ENCODE results near the gene WDR1. TPM values are rescaled to one million over a fixed set of nuclear protein-coding genes. Genes with fewer than 3 reads are reported as not detected.

The WDR1 gene
- total and polyA plus RNA-seq, 2 of the 13 experiments (the other 11 are each of a cell fraction or from before 2014, with no cell fraction given): 106 to 198 TPM

DNA sequence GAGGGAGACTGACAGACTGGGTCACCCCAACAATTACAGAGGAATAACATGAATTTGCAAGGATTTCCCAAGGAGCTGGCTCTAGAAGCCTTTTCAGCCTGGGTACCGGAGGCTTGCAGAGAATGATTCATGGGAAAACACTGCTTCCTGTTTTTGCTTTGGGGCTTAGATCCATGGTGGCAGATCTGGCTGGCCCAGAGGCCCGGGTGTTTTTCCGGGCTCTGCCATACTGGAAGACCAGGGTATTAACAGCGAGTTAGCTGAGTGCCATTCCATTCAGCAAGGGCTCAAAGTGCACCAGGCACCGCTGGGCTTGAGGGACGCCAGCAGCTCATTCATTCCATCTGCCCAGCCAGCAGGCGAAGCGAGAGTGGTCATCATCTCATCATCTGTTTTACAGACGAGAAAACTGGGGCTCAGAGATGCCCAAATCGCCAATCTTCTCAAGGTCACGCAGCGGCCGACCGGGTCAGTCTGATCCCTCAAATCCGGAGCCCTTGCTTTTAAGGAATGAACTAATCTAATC is 1.3 kb downstream of the WDR1 start (continued):
- TF ChIP-seq SATB2 (CRISPR knock-in tag; IDR thresholded peaks at IDR 0.05): no peak
- no peak for TF ChIP-seq PHF5A (CRISPR knock-in tag; IDR thresholded peaks at IDR 0.05; ENCODE audit: low read depth, unreplicated experiment)
- TF ChIP-seq, protein P1, sequence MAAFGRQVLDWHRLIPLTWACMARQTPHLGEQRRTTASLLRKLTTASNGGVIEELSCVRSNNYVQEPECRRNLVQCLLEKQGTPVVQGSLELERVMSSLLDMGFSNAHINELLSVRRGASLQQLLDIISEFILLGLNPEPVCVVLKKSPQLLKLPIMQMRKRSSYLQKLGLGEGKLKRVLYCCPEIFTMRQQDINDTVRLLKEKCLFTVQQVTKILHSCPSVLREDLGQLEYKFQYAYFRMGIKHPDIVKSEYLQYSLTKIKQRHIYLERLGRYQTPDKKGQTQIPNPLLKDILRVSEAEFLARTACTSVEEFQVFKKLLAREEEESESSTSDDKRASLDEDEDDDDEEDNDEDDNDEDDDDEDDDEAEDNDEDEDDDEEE (CRISPR knock-in tag; IDR thresholded peaks at IDR 0.05): no peak
- TF ChIP-seq, protein P2, sequence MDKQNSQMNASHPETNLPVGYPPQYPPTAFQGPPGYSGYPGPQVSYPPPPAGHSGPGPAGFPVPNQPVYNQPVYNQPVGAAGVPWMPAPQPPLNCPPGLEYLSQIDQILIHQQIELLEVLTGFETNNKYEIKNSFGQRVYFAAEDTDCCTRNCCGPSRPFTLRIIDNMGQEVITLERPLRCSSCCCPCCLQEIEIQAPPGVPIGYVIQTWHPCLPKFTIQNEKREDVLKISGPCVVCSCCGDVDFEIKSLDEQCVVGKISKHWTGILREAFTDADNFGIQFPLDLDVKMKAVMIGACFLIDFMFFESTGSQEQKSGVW (CRISPR knock-in tag; IDR thresholded peaks at IDR 0.05; ENCODE audit: borderline replicate concordance): no peak
- no peak for TF ChIP-seq ISL2 (CRISPR knock-in tag; IDR thresholded peaks at IDR 0.05)
- TF ChIP-seq, protein P3, sequence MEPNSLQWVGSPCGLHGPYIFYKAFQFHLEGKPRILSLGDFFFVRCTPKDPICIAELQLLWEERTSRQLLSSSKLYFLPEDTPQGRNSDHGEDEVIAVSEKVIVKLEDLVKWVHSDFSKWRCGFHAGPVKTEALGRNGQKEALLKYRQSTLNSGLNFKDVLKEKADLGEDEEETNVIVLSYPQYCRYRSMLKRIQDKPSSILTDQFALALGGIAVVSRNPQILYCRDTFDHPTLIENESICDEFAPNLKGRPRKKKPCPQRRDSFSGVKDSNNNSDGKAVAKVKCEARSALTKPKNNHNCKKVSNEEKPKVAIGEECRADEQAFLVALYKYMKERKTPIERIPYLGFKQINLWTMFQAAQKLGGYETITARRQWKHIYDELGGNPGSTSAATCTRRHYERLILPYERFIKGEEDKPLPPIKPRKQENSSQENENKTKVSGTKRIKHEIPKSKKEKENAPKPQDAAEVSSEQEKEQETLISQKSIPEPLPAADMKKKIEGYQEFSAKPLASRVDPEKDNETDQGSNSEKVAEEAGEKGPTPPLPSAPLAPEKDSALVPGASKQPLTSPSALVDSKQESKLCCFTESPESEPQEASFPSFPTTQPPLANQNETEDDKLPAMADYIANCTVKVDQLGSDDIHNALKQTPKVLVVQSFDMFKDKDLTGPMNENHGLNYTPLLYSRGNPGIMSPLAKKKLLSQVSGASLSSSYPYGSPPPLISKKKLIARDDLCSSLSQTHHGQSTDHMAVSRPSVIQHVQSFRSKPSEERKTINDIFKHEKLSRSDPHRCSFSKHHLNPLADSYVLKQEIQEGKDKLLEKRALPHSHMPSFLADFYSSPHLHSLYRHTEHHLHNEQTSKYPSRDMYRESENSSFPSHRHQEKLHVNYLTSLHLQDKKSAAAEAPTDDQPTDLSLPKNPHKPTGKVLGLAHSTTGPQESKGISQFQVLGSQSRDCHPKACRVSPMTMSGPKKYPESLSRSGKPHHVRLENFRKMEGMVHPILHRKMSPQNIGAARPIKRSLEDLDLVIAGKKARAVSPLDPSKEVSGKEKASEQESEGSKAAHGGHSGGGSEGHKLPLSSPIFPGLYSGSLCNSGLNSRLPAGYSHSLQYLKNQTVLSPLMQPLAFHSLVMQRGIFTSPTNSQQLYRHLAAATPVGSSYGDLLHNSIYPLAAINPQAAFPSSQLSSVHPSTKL (CRISPR knock-in tag; IDR thresholded peaks at IDR 0.05): peak; percentile 6; the same call in 1 of the 2 replicates
- TF ChIP-seq MTA3 (CRISPR knock-in tag; IDR thresholded peaks at IDR 0.05): no peak
- TF ChIP-seq KLF9 (CRISPR knock-in tag; IDR thresholded peaks at IDR 0.05; ENCODE audit: low read depth): no peak
- no peak for TF ChIP-seq ZFP41 (CRISPR knock-in tag; IDR thresholded peaks at IDR 0.05; ENCODE audit: borderline replicate concordance)
- TF ChIP-seq GABPA (IDR thresholded peaks at IDR 0.05; ENCODE audit: low read depth, low read length): no peak
- TF ChIP-seq GABPA (CRISPR knock-in tag; IDR thresholded peaks at IDR 0.05; ENCODE audit: low read depth): peak; percentile 4; the same call in 1 of the 2 replicates
- no peak for TF ChIP-seq HES4 (CRISPR knock-in tag; IDR thresholded peaks at IDR 0.05; ENCODE audit: borderline replicate concordance)
- no peak for TF ChIP-seq ZFP36L1 (CRISPR knock-in tag; IDR thresholded peaks at IDR 0.05)
- TF ChIP-seq, protein P4, sequence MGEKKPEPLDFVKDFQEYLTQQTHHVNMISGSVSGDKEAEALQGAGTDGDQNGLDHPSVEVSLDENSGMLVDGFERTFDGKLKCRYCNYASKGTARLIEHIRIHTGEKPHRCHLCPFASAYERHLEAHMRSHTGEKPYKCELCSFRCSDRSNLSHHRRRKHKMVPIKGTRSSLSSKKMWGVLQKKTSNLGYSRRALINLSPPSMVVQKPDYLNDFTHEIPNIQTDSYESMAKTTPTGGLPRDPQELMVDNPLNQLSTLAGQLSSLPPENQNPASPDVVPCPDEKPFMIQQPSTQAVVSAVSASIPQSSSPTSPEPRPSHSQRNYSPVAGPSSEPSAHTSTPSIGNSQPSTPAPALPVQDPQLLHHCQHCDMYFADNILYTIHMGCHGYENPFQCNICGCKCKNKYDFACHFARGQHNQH (CRISPR knock-in tag; IDR thresholded peaks at IDR 0.05): 0 out of 2 replicates have a peak, but pooled peaks have one; percentile 40
- TF ChIP-seq, protein P5, sequence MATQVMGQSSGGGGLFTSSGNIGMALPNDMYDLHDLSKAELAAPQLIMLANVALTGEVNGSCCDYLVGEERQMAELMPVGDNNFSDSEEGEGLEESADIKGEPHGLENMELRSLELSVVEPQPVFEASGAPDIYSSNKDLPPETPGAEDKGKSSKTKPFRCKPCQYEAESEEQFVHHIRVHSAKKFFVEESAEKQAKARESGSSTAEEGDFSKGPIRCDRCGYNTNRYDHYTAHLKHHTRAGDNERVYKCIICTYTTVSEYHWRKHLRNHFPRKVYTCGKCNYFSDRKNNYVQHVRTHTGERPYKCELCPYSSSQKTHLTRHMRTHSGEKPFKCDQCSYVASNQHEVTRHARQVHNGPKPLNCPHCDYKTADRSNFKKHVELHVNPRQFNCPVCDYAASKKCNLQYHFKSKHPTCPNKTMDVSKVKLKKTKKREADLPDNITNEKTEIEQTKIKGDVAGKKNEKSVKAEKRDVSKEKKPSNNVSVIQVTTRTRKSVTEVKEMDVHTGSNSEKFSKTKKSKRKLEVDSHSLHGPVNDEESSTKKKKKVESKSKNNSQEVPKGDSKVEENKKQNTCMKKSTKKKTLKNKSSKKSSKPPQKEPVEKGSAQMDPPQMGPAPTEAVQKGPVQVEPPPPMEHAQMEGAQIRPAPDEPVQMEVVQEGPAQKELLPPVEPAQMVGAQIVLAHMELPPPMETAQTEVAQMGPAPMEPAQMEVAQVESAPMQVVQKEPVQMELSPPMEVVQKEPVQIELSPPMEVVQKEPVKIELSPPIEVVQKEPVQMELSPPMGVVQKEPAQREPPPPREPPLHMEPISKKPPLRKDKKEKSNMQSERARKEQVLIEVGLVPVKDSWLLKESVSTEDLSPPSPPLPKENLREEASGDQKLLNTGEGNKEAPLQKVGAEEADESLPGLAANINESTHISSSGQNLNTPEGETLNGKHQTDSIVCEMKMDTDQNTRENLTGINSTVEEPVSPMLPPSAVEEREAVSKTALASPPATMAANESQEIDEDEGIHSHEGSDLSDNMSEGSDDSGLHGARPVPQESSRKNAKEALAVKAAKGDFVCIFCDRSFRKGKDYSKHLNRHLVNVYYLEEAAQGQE (IDR thresholded peaks at IDR 0.05; ENCODE audit: borderline replicate concordance in 1 of 2, low read depth in 1 of 2, low read length in 2 of 2): no peak
- no peak for TF ChIP-seq HNRNPLL (IDR thresholded peaks at IDR 0.05; ENCODE audit: low read depth, low read length, poor library complexity, severe bottlenecking)
- no peak for TF ChIP-seq ZIK1 (CRISPR knock-in tag; IDR thresholded peaks at IDR 0.05; ENCODE audit: borderline replicate concordance, low read depth)
- no peak for TF ChIP-seq ELF3 (CRISPR knock-in tag; IDR thresholded peaks at IDR 0.05)
- peak; percentile 57 for TF ChIP-seq YY1 (IDR thresholded peaks at IDR 0.05; ENCODE audit: insufficient read depth, insufficient replicate concordance, low read depth, low read length)
- peak; percentile 47; the same call in 1 of the 2 replicates for TF ChIP-seq ZNF678 (CRISPR knock-in tag; IDR thresholded peaks at IDR 0.05)
